ENCODE data around the gene ITPRIPL1. TPM values are rescaled to one million over a fixed set of nuclear protein-coding genes. Genes with fewer than 3 reads are reported as not detected.
A peak's percentile ranks its signal among the peaks of the same experiment; 100 is the strongest.

ITPRIPL1 gene
- total and polyA plus RNA-seq, 10 donors = 0.80 to 6.6 (median 3.6) TPM

- 83 to 95% (median 91%) methylated on average over 4 of the region's 4 CpGs for WGBS, 5 donors
These were observed 7.5 kb upstream of the ITPRIPL1 start for GRCh38 chr2:96317584-96317997.

DNA sequence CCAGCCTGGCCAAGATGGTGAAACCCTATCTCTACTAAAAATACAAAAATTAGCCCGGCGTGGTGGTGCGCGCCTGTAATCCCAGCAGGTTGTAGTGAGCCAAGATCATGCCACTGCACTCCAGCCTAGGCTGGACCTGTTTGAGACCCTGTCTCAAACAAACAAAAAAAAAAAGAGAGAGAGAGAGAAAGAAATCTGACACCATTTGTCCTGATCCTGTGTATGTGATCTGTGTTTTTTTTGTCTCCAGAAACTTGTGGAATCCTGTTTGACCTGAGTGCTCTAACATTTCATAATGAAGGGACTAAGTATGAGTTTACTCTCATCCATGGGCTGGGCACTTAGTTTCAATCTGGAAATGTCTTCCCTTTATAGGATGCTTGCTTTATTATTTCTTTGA, 6.4 kb upstream of the ITPRIPL1 start:
- Histone ChIP-seq H3K4me1 (peaks cover 5 to 71% (median 40%) of the 10 kb centered on the region in 6 donors), H3K27ac (no peak overlapping the region), H3K4me3 (no peak overlapping the region), H3K9me3 (no peaks in the 10 kb centered on the region), H3K27me3 (replicated peaks in 1 of 7) (peaks cover 0 to 21% (median 0%) of the 10 kb centered on the region in 7 donors), H3K36me3 (no peaks in the 10 kb centered on the region)
- TF ChIP-seq POLR2AphosphoS5 (IDR thresholded peaks at IDR 0.05) (no peak), POLR2A (IDR thresholded peaks at IDR 0.05) (no peak), CTCF (IDR thresholded peaks at IDR 0.05 in 8 of 11, conservative IDR thresholded peaks at IDR 0.05 in 3 of 11) (no peak)
- no peak for DNase-seq
- intact Hi-C loops (cut with DNase I; ENCODE audit: low total_unique reads) = no loop called here
- WGBS, 5 donors = 88 to 99% (median 94%) methylated on average over 4 of the region's 4 CpGs

More at GRCh38 chr2:96317584-96317997, 7.5 kb upstream of the ITPRIPL1 start:
- intact Hi-C loops (cut with DNase I; ENCODE audit: low total_unique reads) = no loop called here
- no peak overlapping the region for H3K27ac ChIP-seq
- H3K4me3 ChIP-seq = no peak overlapping the region
- TF ChIP-seq CTCF (IDR thresholded peaks at IDR 0.05 in 8 of 11, conservative IDR thresholded peaks at IDR 0.05 in 3 of 11) (no peak), POLR2A (IDR thresholded peaks at IDR 0.05) (no peak), POLR2AphosphoS5 (IDR thresholded peaks at IDR 0.05) (no peak)
- H3K9me3 ChIP-seq = no peaks in the 10 kb centered on the region
- DNase-seq = no peak
- H3K36me3 ChIP-seq = no peaks in the 10 kb centered on the region
- peaks cover 5 to 61% (median 40%) of the 10 kb centered on the region in 6 donors for H3K4me1 ChIP-seq
- H3K27me3 ChIP-seq (replicated peaks in 1 of 7) = peaks cover 0 to 10% (median 0%) of the 10 kb centered on the region in 7 donors

GRCh38 chr2:96319396-96319795, 5.7 kb upstream of the ITPRIPL1 start:
- DNase-seq = no peak
- Histone ChIP-seq H3K4me1 (peaks cover 5 to 78% (median 41%) of the 10 kb centered on the region in 6 donors), H3K9me3 (no peaks in the 10 kb centered on the region), H3K4me3 (no peak overlapping the region), H3K27me3 (replicated peaks in 1 of 7) (peaks cover 0 to 24% (median 0%) of the 10 kb centered on the region in 7 donors), H3K36me3 (no peaks in the 10 kb centered on the region), H3K27ac (no peak overlapping the region)
- intact Hi-C loops (cut with DNase I; ENCODE audit: low total_unique reads) = no loop called here
- TF ChIP-seq POLR2AphosphoS5 (IDR thresholded peaks at IDR 0.05) (no peak), POLR2A (IDR thresholded peaks at IDR 0.05) (no peak), CTCF (IDR thresholded peaks at IDR 0.05 in 8 of 11, conservative IDR thresholded peaks at IDR 0.05 in 3 of 11) (no peak)
- 77 to 89% (median 78%) methylated on average over 1 of the region's 1 CpG for WGBS, 5 donors

DNA sequence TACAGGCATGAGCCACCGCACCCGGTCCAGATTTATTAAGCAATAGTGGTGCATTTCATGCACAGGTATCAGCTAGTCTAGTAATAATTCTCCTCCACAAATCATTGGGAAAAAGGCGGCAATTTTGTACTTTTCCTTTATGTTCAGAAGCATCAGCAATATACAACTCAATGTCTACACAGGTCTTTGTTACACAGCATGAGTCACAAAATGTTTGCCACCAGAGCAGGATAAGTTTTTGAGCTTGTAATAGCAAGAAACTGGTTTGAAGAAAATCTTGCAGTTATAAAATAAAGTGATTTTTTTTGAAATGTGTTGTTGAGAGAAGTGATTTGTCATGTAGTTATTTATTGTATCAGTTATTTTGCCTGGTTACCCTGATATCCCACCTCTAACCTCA, 4.8 kb upstream of the ITPRIPL1 start:
- Histone ChIP-seq H3K4me1 (peaks cover 10 to 83% (median 48%) of the 10 kb centered on the region in 6 donors), H3K27ac (peak overlapping the region in 2 of 8 donors; percentile 75 to 82), H3K27me3 (replicated peaks in 1 of 7) (peaks cover 0 to 33% (median 5%) of the 10 kb centered on the region in 7 donors), H3K4me3 (peak overlapping the region in 3 of 8 donors; percentile 69 to 77 (median 76)), H3K9me3 (no peaks in the 10 kb centered on the region), H3K36me3 (no peaks in the 10 kb centered on the region)
- TF ChIP-seq POLR2A (IDR thresholded peaks at IDR 0.05) = no peak
- no peak for TF ChIP-seq CTCF (IDR thresholded peaks at IDR 0.05 in 8 of 11, conservative IDR thresholded peaks at IDR 0.05 in 3 of 11)
- TF ChIP-seq POLR2AphosphoS5 (IDR thresholded peaks at IDR 0.05) = no peak
- 89 to 96% (median 91%) methylated on average over 3 of the region's 3 CpGs for WGBS, 5 donors
- DNase-seq = no peak
- intact Hi-C loops (cut with DNase I; ENCODE audit: low total_unique reads) = no loop called here
